GM12874 (cell line): Measurements from ENCODE around the gene SDCCAG8.

ENCODE experiments used
- CTCF ChIP-seq: IDR thresholded peaks from 2 replicates; pipeline ENCODE4 v1.5.1; 2011; ENCODE audit warnings: low read depth, mild to moderate bottlenecking, control low read depth, low read length, moderate library complexity; ENCODE audit not compliant: insufficient read depth

The SDCCAG8 gene

GRCh38 chr1:243273945-243274344 lies 18.1 kb downstream of the SDCCAG8 start:
- no peak for TF ChIP-seq CTCF

- no peak for TF ChIP-seq CTCF
Measured at GRCh38 chr1:243275316-243275715, 19.5 kb downstream of the SDCCAG8 start.

GRCh38 chr1:243280571-243281129 lies 24.8 kb downstream of the SDCCAG8 start:
- no peak for TF ChIP-seq CTCF

DNA sequence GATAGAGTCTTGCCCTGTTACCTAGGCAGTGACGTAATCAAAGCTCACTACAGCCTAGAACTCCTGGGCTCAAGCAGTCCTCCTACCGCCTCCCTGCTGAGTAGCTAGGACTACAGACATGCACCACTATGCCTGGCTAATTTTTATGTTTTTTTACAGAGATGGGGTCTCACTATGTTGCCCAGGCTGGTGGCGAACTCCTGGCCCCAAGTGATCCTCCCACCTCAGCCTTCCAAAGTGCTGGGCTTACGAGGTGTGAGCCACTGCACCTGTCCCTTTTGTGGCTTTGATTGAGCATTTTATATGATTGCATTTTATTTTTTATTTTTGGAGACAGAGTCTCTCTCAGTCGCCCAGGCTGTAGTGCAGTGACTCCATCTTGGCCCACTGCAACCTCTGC lies 25.8 kb downstream of the SDCCAG8 start:
- TF ChIP-seq CTCF = no peak

GRCh38 chr1:243286409-243287122 lies 30.7 kb downstream of the SDCCAG8 start:
- TF ChIP-seq CTCF = no peak

- TF ChIP-seq CTCF = no peak
Measured at GRCh38 chr1:243287123-243287460, 31.3 kb downstream of the SDCCAG8 start.

DNA sequence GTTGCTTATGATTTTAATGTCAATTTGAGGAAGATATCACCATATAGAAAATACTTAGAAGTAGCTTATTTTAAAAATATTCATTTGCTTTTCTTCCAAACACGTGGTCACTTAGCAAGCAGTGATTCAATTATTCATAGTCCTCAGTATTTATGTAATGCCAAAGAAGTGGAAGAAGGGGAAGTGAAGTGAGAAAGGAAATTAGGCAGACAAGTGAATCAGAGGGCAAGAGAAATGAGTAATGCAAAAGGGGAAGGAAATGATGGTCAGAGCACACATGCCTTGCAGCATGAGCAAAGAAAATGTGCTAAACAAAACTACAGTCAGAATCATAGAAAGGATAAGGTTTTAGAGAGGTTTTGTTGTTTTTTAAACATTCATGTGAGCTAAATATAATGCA lies 31.8 kb downstream of the SDCCAG8 start:
- no peak for TF ChIP-seq CTCF
